Uterus (tissue), 2 donors: ENCODE data around the gene C20orf173.
"Not testable (repeated sequence)": the region's sequence is repeated elsewhere in the genome, so short reads cannot be mapped to it uniquely, and the experiment has no call there.

Experiments
- POLR2A ChIP-seq, 2 donors: fragments of 450-650 bp; IDR thresholded peaks; one replicate each; pipeline ENCODE4 v1.6.1; 2016; ENCODE audit warnings: antibody characterized with exemption in 2 of 2, mild to moderate bottlenecking in 1 of 2, moderate library complexity in 1 of 2
- TF ChIP-seq, protein P1 (sequence below), 4 experiments: fragments of 200-600 bp in 2 of 4; fragments of 450-650 bp in 2 of 4; sonication (generic) in 2 of 4; IDR thresholded peaks; one replicate each; pipeline ENCODE4 v1.5.1; 2016 to 2019; ENCODE audit warnings: antibody characterized with exemption in 4 of 4, mild to moderate bottlenecking in 2 of 4, moderate library complexity in 1 of 4

DNA sequence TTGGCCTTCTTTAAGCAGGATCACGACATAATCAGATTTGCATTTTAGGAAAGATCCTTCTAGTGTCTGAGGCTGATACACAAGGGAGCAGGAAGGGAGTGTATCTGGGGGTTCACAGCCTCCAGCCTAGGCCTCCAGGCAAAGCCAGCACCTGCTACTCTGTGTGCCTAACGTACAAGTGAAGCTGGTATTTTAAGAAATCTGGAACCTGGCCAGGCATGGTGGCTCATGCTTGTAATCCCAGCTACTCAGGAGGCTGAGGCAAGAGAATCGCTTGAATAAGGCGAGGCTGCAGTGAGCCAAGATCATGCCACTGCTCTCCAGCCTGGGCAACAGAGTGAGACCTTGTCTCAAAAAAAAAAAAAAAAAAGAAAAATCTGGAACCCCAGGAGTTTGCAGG lies 26.0 kb upstream of the C20orf173 start:
- TF ChIP-seq, protein P1, sequence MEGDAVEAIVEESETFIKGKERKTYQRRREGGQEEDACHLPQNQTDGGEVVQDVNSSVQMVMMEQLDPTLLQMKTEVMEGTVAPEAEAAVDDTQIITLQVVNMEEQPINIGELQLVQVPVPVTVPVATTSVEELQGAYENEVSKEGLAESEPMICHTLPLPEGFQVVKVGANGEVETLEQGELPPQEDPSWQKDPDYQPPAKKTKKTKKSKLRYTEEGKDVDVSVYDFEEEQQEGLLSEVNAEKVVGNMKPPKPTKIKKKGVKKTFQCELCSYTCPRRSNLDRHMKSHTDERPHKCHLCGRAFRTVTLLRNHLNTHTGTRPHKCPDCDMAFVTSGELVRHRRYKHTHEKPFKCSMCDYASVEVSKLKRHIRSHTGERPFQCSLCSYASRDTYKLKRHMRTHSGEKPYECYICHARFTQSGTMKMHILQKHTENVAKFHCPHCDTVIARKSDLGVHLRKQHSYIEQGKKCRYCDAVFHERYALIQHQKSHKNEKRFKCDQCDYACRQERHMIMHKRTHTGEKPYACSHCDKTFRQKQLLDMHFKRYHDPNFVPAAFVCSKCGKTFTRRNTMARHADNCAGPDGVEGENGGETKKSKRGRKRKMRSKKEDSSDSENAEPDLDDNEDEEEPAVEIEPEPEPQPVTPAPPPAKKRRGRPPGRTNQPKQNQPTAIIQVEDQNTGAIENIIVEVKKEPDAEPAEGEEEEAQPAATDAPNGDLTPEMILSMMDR (IDR thresholded peaks at IDR 0.05), result not testable (repeated sequence)
- not testable (repeated sequence) for TF ChIP-seq POLR2A (IDR thresholded peaks at IDR 0.05)
